IMR-90 (cell line): ENCODE measurements around the gene DPH2. TPM values are rescaled to one million over a fixed set of nuclear protein-coding genes. Genes with fewer than 3 reads are reported as not detected.

Experiments
- ATAC-seq: fragments of 200-7000 bp; cut with Tn5 transposase; 2 replicates; pipeline ENCODE4 v1.9.1; 2020; ENCODE audit warnings: low read depth, mild to moderate bottlenecking, moderate library complexity
- BruUV-seq: library from RNA; stranded (reverse); fragments of 400-500 nt; replicated peaks from 2 replicates; lab custom pipeline; 2021; lab: Mats Ljungman, UMichigan
- CTCF ChIA-PET: fragments of 300-600 bp; formaldehyde crosslinking; extraction: SDS; loops from one replicate; lab custom pipeline; 2021; ENCODE audit warnings: antibody characterized with exemption; lab: Yijun Ruan, JAX
- POLR2A ChIA-PET: fragments of 300-600 bp; sonication (Branson Sonifier 250); formaldehyde crosslinking; loops from one replicate; lab custom pipeline; 2022; ENCODE audit warnings: antibody characterized with exemption; ENCODE audit not compliant: unreplicated experiment; lab: Charles Lee
- DNase-seq: peaks from one replicate; pipeline ENCODE4 v3.0.0; 2013
- H2AFZ ChIP-seq: replicated peaks from 2 replicates; pipeline ENCODE3; 2013; ENCODE audit warnings: low read length, mild to moderate bottlenecking; ENCODE audit not compliant: poor library complexity
- H2AK5ac ChIP-seq: 2 replicates; pipeline ENCODE4 v1.6.1; 2013; ENCODE audit warnings: low read depth, low read length, inconsistent platforms
- H2AK9ac ChIP-seq: replicated peaks from 2 replicates; pipeline ENCODE3; 2013; ENCODE audit warnings: mild to moderate bottlenecking, low read depth, low read length, moderate library complexity; ENCODE audit not compliant: poor library complexity
- H2BK120ac ChIP-seq: 2 replicates; pipeline ENCODE4 v1.6.1; 2013; ENCODE audit warnings: low read depth, low read length, inconsistent platforms
- H2BK15ac ChIP-seq: 3 replicates; pipeline ENCODE4 v1.6.1; 2013; ENCODE audit warnings: low read depth, low read length, inconsistent platforms
- H2BK20ac ChIP-seq: 2 replicates; pipeline ENCODE4 v1.6.1; 2013; ENCODE audit warnings: low read depth, mild to moderate bottlenecking, inconsistent platforms, low read length, moderate library complexity
- H2BK5ac ChIP-seq: 2 replicates; pipeline ENCODE4 v1.6.1; 2013; ENCODE audit warnings: mild to moderate bottlenecking, low read depth, low read length, inconsistent platforms; ENCODE audit not compliant: poor library complexity, severe bottlenecking
- H3K14ac ChIP-seq: replicated peaks from 2 replicates; pipeline ENCODE4 v1.6.1; 2013; ENCODE audit warnings: low read depth, low read length, inconsistent platforms
- H3K18ac ChIP-seq: 2 replicates; pipeline ENCODE4 v1.6.1; 2013; ENCODE audit warnings: low read depth, low read length, control low read depth
- H3K23ac ChIP-seq: 2 replicates; pipeline ENCODE4 v1.6.1; 2013; ENCODE audit warnings: low read depth, low read length, inconsistent platforms
- H3K27ac ChIP-seq: 2 replicates; pipeline ENCODE4 v1.5.1; 2013; ENCODE audit warnings: mild to moderate bottlenecking, control low read depth, low read length; ENCODE audit not compliant: insufficient read depth
- H3K27me3 ChIP-seq: 2 replicates; pipeline ENCODE4 v1.6.1; 2013; ENCODE audit warnings: low read length; ENCODE audit not compliant: control insufficient read depth, insufficient read depth
- H3K36me3 ChIP-seq: 2 replicates; pipeline ENCODE4 v1.6.1; 2013; ENCODE audit warnings: low read length, mixed read lengths; ENCODE audit not compliant: control insufficient read depth, insufficient read depth
- H3K4ac ChIP-seq: 2 replicates; pipeline ENCODE4 v1.6.1; 2013; ENCODE audit warnings: low read depth, low read length, inconsistent platforms
- H3K4me1 ChIP-seq: 2 replicates; pipeline ENCODE4 v1.6.1; 2013; ENCODE audit warnings: low read length, mixed read lengths; ENCODE audit not compliant: control insufficient read depth, insufficient read depth
- H3K4me2 ChIP-seq: 2 replicates; pipeline ENCODE4 v1.6.1; 2013; ENCODE audit warnings: low read depth, mild to moderate bottlenecking, control low read depth, low read length, moderate library complexity
- H3K4me3 ChIP-seq: 2 replicates; pipeline ENCODE4 v1.5.1; 2013; ENCODE audit warnings: low read depth, mild to moderate bottlenecking, control low read depth, low read length, moderate library complexity; ENCODE audit not compliant: insufficient read depth
- H3K56ac ChIP-seq: 2 replicates; pipeline ENCODE4 v1.6.1; 2013; ENCODE audit warnings: low read length, inconsistent platforms; ENCODE audit not compliant: insufficient read depth; ENCODE audit errors: extremely low read depth
- H3K79me1 ChIP-seq, 2 experiments: 2 replicates each; pipeline ENCODE4 v1.6.1; 2013; ENCODE audit warnings: low read length in 2 of 2, inconsistent platforms in 1 of 2, low read depth in 1 of 2
- H3K9ac ChIP-seq: 2 replicates; pipeline ENCODE4 v1.6.1; 2013; ENCODE audit warnings: low read depth, low read length, control low read depth
- H3K9me1 ChIP-seq: 2 replicates; pipeline ENCODE4 v1.6.1; 2013; ENCODE audit warnings: low read length, inconsistent platforms; ENCODE audit not compliant: insufficient read depth
- H3K9me3 ChIP-seq: 2 replicates; pipeline ENCODE4 v1.6.1; 2013; ENCODE audit warnings: low read length; ENCODE audit not compliant: control insufficient read depth, insufficient read depth
- H4K20me1 ChIP-seq: 2 replicates; pipeline ENCODE4 v1.6.1; 2013; ENCODE audit warnings: low read length, inconsistent platforms; ENCODE audit not compliant: insufficient read depth
- H4K5ac ChIP-seq: 2 replicates; pipeline ENCODE4 v1.6.1; 2013; ENCODE audit warnings: mild to moderate bottlenecking, low read depth, low read length, control low read depth
- H4K8ac ChIP-seq, 2 experiments: 2 replicates each; pipeline ENCODE4 v1.6.1; 2013; ENCODE audit warnings: low read depth in 2 of 2, low read length in 2 of 2, control low read depth in 1 of 2, inconsistent platforms in 1 of 2
- H4K91ac ChIP-seq: 2 replicates; pipeline ENCODE4 v1.6.1; 2013; ENCODE audit warnings: low read depth, low read length, inconsistent platforms; ENCODE audit not compliant: insufficient read depth
- BHLHE40 ChIP-seq: fragments of 150-350 bp; IDR thresholded peaks from 2 replicates; pipeline ENCODE4 v1.6.1; 2016; ENCODE audit warnings: mild to moderate bottlenecking, low read depth, low read length
- CTCF ChIP-seq: conservative IDR thresholded peaks from 2 replicates; pipeline ENCODE4 v1.5.1; 2012; ENCODE audit warnings: mild to moderate bottlenecking, low read depth, low read length, improper control_type of control experiment
- MAZ ChIP-seq: IDR thresholded peaks from 2 replicates; pipeline ENCODE4 v1.6.1; 2012; ENCODE audit warnings: low read depth, mild to moderate bottlenecking, low read length, improper control_type of control experiment, moderate library complexity, borderline replicate concordance
- RFX5 ChIP-seq: IDR thresholded peaks from 2 replicates; pipeline ENCODE4 v1.8.0; 2012; ENCODE audit warnings: low read depth, mild to moderate bottlenecking, low read length, moderate library complexity
- WGBS, 2 experiments: methylation state at CpG; one replicate each; pipeline versions ENCODE4 v1.1.5 to v1.1.7; 2013; ENCODE audit warnings: missing lambda C conversion rate in 2 of 2; ENCODE audit not compliant: insufficient read length in 1 of 2; ENCODE audit errors: extremely low coverage in 2 of 2; 5-methylcytosine and 5-hydroxymethylcytosine counted together
- dilution Hi-C: fragments of 300-500 bp; cut with HindIII; formaldehyde crosslinking; loops from one replicate; pipeline ENCODE4 v1.14.3; 2018; ENCODE audit warnings: low sequenced_read_pairs; ENCODE audit not compliant: unreplicated experiment
- in situ Hi-C: fragments of 300-500 bp; cut with MboI; formaldehyde crosslinking; loops from 3 replicates; pipeline ENCODE4 v1.14.3; 2019; ENCODE audit warnings: low sequenced_read_pairs, inconsistent platforms, mixed read lengths
- intact Hi-C: fragments of 100-400 bp; cut with micrococcal nuclease; formaldehyde crosslinking; loops from 2 replicates; pipeline ENCODE4 v1.10.0; 2022
- polyA plus RNA-seq, 3 experiments: library from polyadenylated mRNA; depleted of rRNA; stranded (reverse); fragments of >200 nt; gene quantifications; 2 replicates each; pipeline ENCODE4 v1.2.3, GENCODE V29; 2012; ENCODE audit warnings: low replicate concordance in 1 of 3
- total RNA-seq: library from RNA; depleted of rRNA; stranded (reverse); fragments of >200 nt; gene quantifications from 2 replicates; pipeline ENCODE4 v1.2.3, GENCODE V29; 2012

The DPH2 gene
- total and polyA plus RNA-seq, 2 of the 4 experiments (the other 2 are of a cell fraction) = 21.0 to 32.2 TPM

- intact Hi-C loops = no loop called here
- ChIA-PET POLR2A (no interaction called here), CTCF (interaction anchor here (1.1 to 1.6 kb wide), 2 partner anchors 9 to 33 kb away, joined by 3 to 7 read pairs; no protein-coding TSS in a partner anchor)
- BruUV-seq = no TSS peak
- Histone ChIP-seq H3K56ac (no peak overlapping the region), H3K9me3 (no peaks in the 10 kb centered on the region), H3K4me2 (no peak overlapping the region), H4K91ac (no peak overlapping the region), H2BK15ac (no peak overlapping the region), H2AK5ac (no peak overlapping the region), H3K9me1 (no peaks in the 10 kb centered on the region), H2BK5ac (no peak overlapping the region), H2BK20ac (no peak overlapping the region), H3K27ac (no peak overlapping the region), H3K4me1 (no peaks in the 10 kb centered on the region), H3K14ac (no peak overlapping the region), H3K27me3 (no peaks in the 10 kb centered on the region), H2AFZ (no peak overlapping the region), H3K4ac (no peak overlapping the region), H3K23ac (no peak overlapping the region), H2BK120ac (no peak overlapping the region), H2AK9ac (no peak overlapping the region), H3K18ac (no peak overlapping the region), H3K9ac (no peak overlapping the region), H3K36me3 (peaks cover 4% of the 10 kb centered on the region; the same call in 1 of the 2 replicates), H3K79me1 (no peaks in the 10 kb centered on the region), H3K4me3 (no peak overlapping the region), H4K20me1 (no peaks in the 10 kb centered on the region), H4K5ac (no peak overlapping the region), H4K8ac (no peak overlapping the region)
- WGBS, 2 experiments = no CpG with 5 or more reads among the region's 3 CpGs
- DNase-seq = no peak
- in situ Hi-C loops = loop anchor here (10.0 kb wide), 1 partner anchor 570 kb away; no protein-coding TSS in a partner anchor
- dilution Hi-C loops = no loop called here
- ATAC-seq = no peak
- no peak for TF ChIP-seq CTCF
- TF ChIP-seq RFX5 = no peak
- no peak for TF ChIP-seq MAZ
- no peak for TF ChIP-seq BHLHE40
Observed at GRCh38 chr1:44015206-44015605, 45.4 kb downstream of the DPH2 start.
